Endodermal cell (in vitro differentiated cells): ENCODE measurements around the gene ZFAND3. TPM values are rescaled to one million over a fixed set of nuclear protein-coding genes. Genes with fewer than 3 reads are reported as not detected.

Experiments
- DNase-seq: peaks from one replicate; pipeline ENCODE4 v3.0.0-alpha.2; 2017
- H3K27ac ChIP-seq: 2 replicates; pipeline ENCODE4 v1.5.1; 2013; ENCODE audit warnings: mild to moderate bottlenecking, low read depth, low read length, moderate library complexity
- H3K27me3 ChIP-seq: 2 replicates; pipeline ENCODE4 v1.6.1; 2013; ENCODE audit warnings: mild to moderate bottlenecking, low read length, moderate library complexity; ENCODE audit not compliant: insufficient read depth, control insufficient read depth, poor library complexity, severe bottlenecking
- H3K36me3 ChIP-seq: 2 replicates; pipeline ENCODE4 v1.7.0; 2013; ENCODE audit warnings: mild to moderate bottlenecking, low read length, moderate library complexity; ENCODE audit not compliant: control insufficient read depth, insufficient read depth
- H3K4me1 ChIP-seq: one replicate; pipeline ENCODE4 v1.7.0; 2013; ENCODE audit warnings: low read length; ENCODE audit not compliant: control insufficient read depth, insufficient read depth
- H3K4me3 ChIP-seq: 2 replicates; pipeline ENCODE4 v1.5.1; 2013; ENCODE audit warnings: mild to moderate bottlenecking, low read length, moderate library complexity
- H3K9ac ChIP-seq: 2 replicates; pipeline ENCODE4 v1.6.1; 2013; ENCODE audit warnings: mild to moderate bottlenecking, low read length, moderate library complexity; ENCODE audit not compliant: poor library complexity, severe bottlenecking; ENCODE audit errors: extremely low read depth
- H3K9me3 ChIP-seq: 2 replicates; pipeline ENCODE4 v1.6.1; 2013; ENCODE audit warnings: mild to moderate bottlenecking, low read length, moderate library complexity; ENCODE audit not compliant: control insufficient read depth
- H3K27ac Mint-ChIP-seq: 2 replicates; pipeline ENCODE4 v1.8.0; 2020; ENCODE audit warnings: mixed read lengths
- H3K27me3 Mint-ChIP-seq: 2 replicates; pipeline ENCODE4 v1.8.0; 2021; ENCODE audit warnings: mild to moderate bottlenecking, mixed read lengths; ENCODE audit not compliant: insufficient read depth
- H3K36me3 Mint-ChIP-seq: 2 replicates; pipeline ENCODE4 v1.8.0; 2020; ENCODE audit warnings: low read depth, mixed read lengths
- H3K4me1 Mint-ChIP-seq: 2 replicates; pipeline ENCODE4 v1.8.0; 2020; ENCODE audit warnings: mixed read lengths
- H3K4me3 Mint-ChIP-seq: 2 replicates; pipeline ENCODE4 v1.8.0; 2020; ENCODE audit warnings: mild to moderate bottlenecking, moderate library complexity, mixed read lengths
- H3K9me3 Mint-ChIP-seq: 2 replicates; pipeline ENCODE4 v1.8.0; 2020; ENCODE audit warnings: mild to moderate bottlenecking, mixed read lengths
- whole genome bisulfite sequencing, 2 experiments: methylation state at CpG; one replicate each; pipeline versions ENCODE4 v1.1.5 to v1.1.7; 2013; ENCODE audit warnings: missing lambda C conversion rate in 2 of 2, mixed read lengths in 1 of 2; ENCODE audit not compliant: insufficient coverage in 1 of 2, insufficient read length in 1 of 2; 5-methylcytosine and 5-hydroxymethylcytosine counted together
- total RNA-seq, 2 donors: library from RNA; stranded (reverse); fragmentation: NEBNext Ultra II Directional in 1 of 2; extraction: Animal tissue kit (Norgen Biotek cat#: 25700) in 1 of 2; gene quantifications; 2 replicates in 1 of 2; 3 replicates in 1 of 2; pipeline ENCODE4 v1.2.1, GENCODE V29; 2021
- TF ChIP-seq, protein P1 (sequence below): fragments of 200-600 bp; sonication (generic); conservative IDR thresholded peaks from 2 replicates; pipeline ENCODE4 v1.5.0; 2021; ENCODE audit warnings: antibody characterized with exemption, mild to moderate bottlenecking

Gene ZFAND3
- total RNA-seq, 2 donors from 2014 or later, result 67.1 to 86.2 TPM

DNA sequence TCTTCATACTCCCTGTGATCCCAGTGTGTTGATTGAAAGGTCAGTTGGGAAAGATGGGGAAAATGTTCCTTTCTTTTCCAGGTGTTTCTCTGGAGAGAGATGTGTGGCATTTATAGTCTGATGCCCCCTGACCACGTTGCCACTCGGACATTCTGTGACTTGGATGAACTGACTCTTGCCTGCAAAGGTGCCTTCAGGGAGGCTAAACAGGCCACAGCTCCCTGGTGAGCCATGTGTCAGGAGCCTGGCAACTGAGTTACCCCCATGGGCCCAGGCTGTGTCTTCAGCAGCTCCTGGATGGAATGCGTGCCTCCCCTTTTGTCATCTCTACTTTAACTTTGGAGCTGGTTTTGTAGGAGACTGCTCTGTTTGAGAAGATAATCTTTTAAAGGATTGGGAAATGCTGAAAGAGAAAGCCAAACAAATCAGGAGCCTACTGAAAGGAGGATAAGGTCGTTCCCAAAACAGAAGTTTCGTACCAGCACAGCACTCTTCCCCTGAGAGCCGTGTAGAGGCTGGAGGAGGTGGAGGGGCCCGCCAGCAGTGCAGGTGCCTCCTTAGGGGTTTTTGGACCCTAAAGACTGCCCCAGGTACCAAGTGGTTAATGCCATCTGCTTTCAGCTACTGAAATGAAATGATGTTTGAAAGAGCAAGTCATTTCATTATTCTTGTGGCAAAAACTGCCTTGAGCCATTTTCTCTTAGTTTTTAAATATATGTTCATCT, 322.8 kb downstream of the ZFAND3 start:
- H3K27ac Mint-ChIP-seq, result no peak overlapping the region
- no peak overlapping the region for H3K27ac ChIP-seq
- no peaks in the 10 kb centered on the region for H3K27me3 ChIP-seq
- H3K36me3 Mint-ChIP-seq, result peaks cover 6% of the 10 kb centered on the region
- H3K9me3 ChIP-seq, result no peaks in the 10 kb centered on the region
- no peak overlapping the region for H3K4me3 Mint-ChIP-seq
- no peaks in the 10 kb centered on the region for H3K36me3 ChIP-seq
- TF ChIP-seq, protein P1, sequence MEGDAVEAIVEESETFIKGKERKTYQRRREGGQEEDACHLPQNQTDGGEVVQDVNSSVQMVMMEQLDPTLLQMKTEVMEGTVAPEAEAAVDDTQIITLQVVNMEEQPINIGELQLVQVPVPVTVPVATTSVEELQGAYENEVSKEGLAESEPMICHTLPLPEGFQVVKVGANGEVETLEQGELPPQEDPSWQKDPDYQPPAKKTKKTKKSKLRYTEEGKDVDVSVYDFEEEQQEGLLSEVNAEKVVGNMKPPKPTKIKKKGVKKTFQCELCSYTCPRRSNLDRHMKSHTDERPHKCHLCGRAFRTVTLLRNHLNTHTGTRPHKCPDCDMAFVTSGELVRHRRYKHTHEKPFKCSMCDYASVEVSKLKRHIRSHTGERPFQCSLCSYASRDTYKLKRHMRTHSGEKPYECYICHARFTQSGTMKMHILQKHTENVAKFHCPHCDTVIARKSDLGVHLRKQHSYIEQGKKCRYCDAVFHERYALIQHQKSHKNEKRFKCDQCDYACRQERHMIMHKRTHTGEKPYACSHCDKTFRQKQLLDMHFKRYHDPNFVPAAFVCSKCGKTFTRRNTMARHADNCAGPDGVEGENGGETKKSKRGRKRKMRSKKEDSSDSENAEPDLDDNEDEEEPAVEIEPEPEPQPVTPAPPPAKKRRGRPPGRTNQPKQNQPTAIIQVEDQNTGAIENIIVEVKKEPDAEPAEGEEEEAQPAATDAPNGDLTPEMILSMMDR, result no peak
- H3K4me1 ChIP-seq, result no peaks in the 10 kb centered on the region
- DNase-seq, result no peak
- H3K4me3 ChIP-seq, result no peak overlapping the region
- WGBS, 2 experiments, result 92 to 95% methylated on average over 5 to 7 of the region's 7 CpGs
- H3K9me3 Mint-ChIP-seq, result no peaks in the 10 kb centered on the region
- H3K4me1 Mint-ChIP-seq, result peaks cover 5% of the 10 kb centered on the region
- H3K27me3 Mint-ChIP-seq, result no peaks in the 10 kb centered on the region
- H3K9ac ChIP-seq, result no peak overlapping the region

DNA sequence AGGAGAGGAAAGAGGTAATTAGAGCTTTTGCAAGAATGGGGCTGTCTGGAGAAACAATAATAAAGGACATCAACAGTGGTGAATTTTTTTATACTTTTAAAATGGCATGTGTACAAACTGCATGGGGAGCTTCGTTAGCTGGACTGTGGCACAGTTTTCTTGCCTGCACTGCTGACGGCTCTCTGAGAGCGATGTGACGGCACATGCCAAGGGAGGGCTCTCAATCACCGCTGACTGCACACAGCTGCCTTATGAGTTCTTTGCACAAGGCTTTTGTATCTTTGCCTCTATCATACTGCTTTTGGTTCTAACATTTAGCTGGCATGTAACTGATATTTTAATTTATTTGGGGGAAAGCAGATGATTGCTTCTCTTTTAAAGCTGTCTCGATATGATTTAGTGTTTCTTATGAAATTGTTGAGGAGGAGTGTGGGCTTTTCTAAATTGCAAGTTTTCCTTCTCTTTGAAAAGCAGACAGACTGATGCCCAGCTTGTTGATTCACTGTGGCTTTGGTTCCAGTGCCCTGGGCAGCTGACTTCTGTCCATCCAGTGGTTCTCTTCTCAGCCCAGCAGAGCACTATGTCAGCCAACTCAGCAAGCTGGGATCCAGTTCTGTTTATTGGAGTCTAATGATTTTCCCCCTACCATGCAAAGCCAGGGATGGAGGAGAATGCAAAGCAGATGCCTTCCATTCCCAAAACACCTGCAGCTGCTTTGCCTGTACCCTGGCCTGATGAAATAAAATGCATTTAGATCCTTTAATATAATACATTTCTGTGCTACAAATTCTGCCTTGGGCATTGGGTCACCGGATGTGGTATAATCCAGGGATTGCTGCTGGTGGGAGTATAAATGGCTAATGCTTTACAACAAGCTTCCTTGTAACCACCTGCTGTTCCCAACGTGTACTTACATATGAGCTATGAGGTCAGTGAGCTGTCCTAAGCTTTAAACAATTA, 323.9 kb downstream of the ZFAND3 start:
- no peak overlapping the region for H3K4me3 Mint-ChIP-seq
- Histone ChIP-seq H3K4me3 (no peak overlapping the region), H3K9me3 (no peaks in the 10 kb centered on the region), H3K27ac (no peak overlapping the region), H3K4me1 (no peaks in the 10 kb centered on the region), H3K27me3 (no peaks in the 10 kb centered on the region), H3K36me3 (no peaks in the 10 kb centered on the region), H3K9ac (no peak overlapping the region)
- H3K4me1 Mint-ChIP-seq, result peaks cover 5% of the 10 kb centered on the region
- WGBS, 2 experiments, result 88 to 98% methylated on average over 4 to 8 of the region's 8 CpGs
- H3K9me3 Mint-ChIP-seq, result no peaks in the 10 kb centered on the region
- DNase-seq, result no peak
- TF ChIP-seq, protein P1, result no peak
- H3K27ac Mint-ChIP-seq, result no peak overlapping the region
- no peaks in the 10 kb centered on the region for H3K27me3 Mint-ChIP-seq
- peaks cover 2% of the 10 kb centered on the region for H3K36me3 Mint-ChIP-seq

DNA sequence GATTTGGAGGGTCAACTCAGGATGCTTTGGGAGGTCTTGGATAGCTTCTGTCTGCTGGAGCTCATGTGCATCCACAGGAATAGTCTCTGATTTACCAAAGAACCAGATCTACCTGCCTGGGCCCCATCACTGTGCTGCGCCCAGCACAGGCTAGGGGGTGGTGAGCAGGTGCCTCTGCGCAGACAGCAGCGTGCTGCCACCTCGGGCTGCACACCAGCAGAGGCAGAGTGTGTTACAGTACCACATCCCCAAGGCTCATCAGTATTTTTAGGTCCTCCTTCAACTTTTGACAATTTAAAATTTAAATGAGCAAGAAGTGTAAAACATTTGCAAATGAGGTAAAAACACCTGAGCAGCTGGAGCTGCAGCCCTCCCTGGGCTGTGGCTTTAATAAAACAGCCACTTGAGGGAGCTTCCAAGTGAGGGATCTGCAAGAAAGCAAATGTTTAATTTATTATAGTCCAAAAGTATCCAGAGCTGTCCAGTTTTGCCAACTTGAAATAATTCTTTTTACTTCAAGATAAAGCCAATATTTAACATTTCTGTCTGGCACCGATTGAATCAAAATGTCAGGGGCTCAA, 324.9 kb downstream of the ZFAND3 start:
- H3K4me1 Mint-ChIP-seq, result peaks cover 15% of the 10 kb centered on the region
- WGBS, 2 experiments, result 80 to 94% methylated on average over 2 to 5 of the region's 5 CpGs
- H3K4me1 ChIP-seq, result no peaks in the 10 kb centered on the region
- no peaks in the 10 kb centered on the region for H3K27me3 Mint-ChIP-seq
- no peak for DNase-seq
- no peak overlapping the region for H3K4me3 Mint-ChIP-seq
- no peak overlapping the region for H3K27ac ChIP-seq
- H3K27ac Mint-ChIP-seq, result no peak overlapping the region
- peaks cover 6% of the 10 kb centered on the region for H3K36me3 Mint-ChIP-seq
- H3K9me3 Mint-ChIP-seq, result no peaks in the 10 kb centered on the region
- H3K9ac ChIP-seq, result no peak overlapping the region
- TF ChIP-seq, protein P1, result peak; percentile 42
- H3K4me3 ChIP-seq, result no peak overlapping the region
- no peaks in the 10 kb centered on the region for H3K27me3 ChIP-seq
- H3K36me3 ChIP-seq, result no peaks in the 10 kb centered on the region
- H3K9me3 ChIP-seq, result no peaks in the 10 kb centered on the region
